Gastroesophageal sphincter (tissue), 3 donors: ENCODE data around the gene KLF5.

ENCODE experiments used
- EP300 ChIP-seq: sonication (generic); formaldehyde crosslinking; IDR thresholded peaks from one replicate; pipeline ENCODE4 v1.6.1; 2017; ENCODE audit warnings: antibody characterized with exemption, mild to moderate bottlenecking
- POLR2A ChIP-seq, 2 donors: fragments of 450-650 bp; IDR thresholded peaks; one replicate each; pipeline ENCODE4 v1.6.1; 2017; ENCODE audit warnings: antibody characterized with exemption in 2 of 2, mild to moderate bottlenecking in 2 of 2, moderate library complexity in 1 of 2
- POLR2AphosphoS5 ChIP-seq: sonication (generic); formaldehyde crosslinking; IDR thresholded peaks from one replicate; pipeline ENCODE4 v1.6.1; 2017; ENCODE audit warnings: antibody characterized with exemption
- TF ChIP-seq, protein P1 (sequence below), 4 experiments: fragments of 200-600 bp in 2 of 4; fragments of 450-650 bp in 2 of 4; sonication (generic) in 1 of 4; IDR thresholded peaks; one replicate each; pipeline ENCODE4 v1.5.1; 2017 to 2019; ENCODE audit warnings: antibody characterized with exemption in 4 of 4, mild to moderate bottlenecking in 2 of 4, moderate library complexity in 2 of 4

DNA sequence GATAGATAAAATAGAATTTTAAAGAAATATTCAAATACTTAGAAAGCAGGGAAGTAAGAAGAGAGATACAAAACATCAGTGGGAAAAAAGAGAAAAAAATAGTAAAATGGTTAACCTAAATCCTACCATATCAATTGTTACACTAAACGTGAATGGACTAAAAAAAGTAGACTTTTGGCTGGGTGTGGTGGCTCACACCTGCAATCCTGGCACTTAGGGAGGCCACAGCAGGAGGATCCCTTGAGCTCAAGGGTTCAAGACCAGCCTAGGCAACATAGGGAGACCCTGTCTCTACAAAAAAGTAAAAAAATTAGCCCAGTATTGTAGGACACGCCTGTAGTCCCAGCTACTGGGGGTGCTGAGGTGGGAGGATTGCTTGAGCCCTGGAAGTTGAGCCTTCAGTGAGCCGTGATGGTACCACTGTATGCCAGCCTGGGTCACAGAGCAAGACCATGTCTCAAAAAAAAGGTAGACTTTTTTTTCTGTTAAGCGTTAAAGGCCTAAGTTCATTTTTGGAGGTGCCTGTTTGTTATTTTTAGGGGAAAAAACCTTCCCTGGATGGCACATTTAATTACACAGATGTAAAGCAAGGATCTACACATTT, 29.6 kb downstream of the KLF5 start:
- TF ChIP-seq, protein P1, sequence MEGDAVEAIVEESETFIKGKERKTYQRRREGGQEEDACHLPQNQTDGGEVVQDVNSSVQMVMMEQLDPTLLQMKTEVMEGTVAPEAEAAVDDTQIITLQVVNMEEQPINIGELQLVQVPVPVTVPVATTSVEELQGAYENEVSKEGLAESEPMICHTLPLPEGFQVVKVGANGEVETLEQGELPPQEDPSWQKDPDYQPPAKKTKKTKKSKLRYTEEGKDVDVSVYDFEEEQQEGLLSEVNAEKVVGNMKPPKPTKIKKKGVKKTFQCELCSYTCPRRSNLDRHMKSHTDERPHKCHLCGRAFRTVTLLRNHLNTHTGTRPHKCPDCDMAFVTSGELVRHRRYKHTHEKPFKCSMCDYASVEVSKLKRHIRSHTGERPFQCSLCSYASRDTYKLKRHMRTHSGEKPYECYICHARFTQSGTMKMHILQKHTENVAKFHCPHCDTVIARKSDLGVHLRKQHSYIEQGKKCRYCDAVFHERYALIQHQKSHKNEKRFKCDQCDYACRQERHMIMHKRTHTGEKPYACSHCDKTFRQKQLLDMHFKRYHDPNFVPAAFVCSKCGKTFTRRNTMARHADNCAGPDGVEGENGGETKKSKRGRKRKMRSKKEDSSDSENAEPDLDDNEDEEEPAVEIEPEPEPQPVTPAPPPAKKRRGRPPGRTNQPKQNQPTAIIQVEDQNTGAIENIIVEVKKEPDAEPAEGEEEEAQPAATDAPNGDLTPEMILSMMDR (IDR thresholded peaks at IDR 0.05): no peak
- TF ChIP-seq POLR2A (IDR thresholded peaks at IDR 0.05): no peak
- no peak for TF ChIP-seq EP300
- no peak for TF ChIP-seq POLR2AphosphoS5
